ENCODE measurements around the gene FANCI. TPM values are rescaled to one million over a fixed set of nuclear protein-coding genes. Genes with fewer than 3 reads are reported as not detected.

Gene FANCI
- total RNA-seq, 1 donor from 2014 or later: 4.1 TPM

DNA sequence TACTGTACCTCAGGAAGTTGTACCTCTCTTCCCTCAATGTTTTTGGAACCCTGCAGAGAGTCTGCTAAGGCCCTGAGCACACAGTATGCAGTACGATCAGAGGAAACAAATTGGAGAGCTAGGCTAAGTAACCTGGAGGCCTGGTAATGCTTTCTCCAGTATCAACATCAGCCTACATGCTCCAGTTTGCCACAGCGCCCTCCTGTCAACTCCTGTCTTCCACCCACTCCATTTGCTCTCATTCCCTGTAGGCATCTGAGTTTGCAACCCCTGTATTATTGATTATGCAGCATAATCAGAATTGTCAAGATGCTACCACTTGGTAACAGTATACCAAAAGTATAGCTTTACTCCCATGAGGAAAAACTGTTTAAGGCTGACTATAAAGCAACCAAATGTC is 76.4 kb downstream of the FANCI start:
- Histone ChIP-seq H3K27ac (no peak overlapping the region), H3K27me3 (no peaks in the 10 kb centered on the region), H3K36me3 (peaks cover 97% of the 10 kb centered on the region), H3K4me3 (no peak overlapping the region), H3K9me3 (no peaks in the 10 kb centered on the region), H3K4me1 (no peaks in the 10 kb centered on the region)
- TF ChIP-seq, protein P1, sequence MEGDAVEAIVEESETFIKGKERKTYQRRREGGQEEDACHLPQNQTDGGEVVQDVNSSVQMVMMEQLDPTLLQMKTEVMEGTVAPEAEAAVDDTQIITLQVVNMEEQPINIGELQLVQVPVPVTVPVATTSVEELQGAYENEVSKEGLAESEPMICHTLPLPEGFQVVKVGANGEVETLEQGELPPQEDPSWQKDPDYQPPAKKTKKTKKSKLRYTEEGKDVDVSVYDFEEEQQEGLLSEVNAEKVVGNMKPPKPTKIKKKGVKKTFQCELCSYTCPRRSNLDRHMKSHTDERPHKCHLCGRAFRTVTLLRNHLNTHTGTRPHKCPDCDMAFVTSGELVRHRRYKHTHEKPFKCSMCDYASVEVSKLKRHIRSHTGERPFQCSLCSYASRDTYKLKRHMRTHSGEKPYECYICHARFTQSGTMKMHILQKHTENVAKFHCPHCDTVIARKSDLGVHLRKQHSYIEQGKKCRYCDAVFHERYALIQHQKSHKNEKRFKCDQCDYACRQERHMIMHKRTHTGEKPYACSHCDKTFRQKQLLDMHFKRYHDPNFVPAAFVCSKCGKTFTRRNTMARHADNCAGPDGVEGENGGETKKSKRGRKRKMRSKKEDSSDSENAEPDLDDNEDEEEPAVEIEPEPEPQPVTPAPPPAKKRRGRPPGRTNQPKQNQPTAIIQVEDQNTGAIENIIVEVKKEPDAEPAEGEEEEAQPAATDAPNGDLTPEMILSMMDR (IDR thresholded peaks at IDR 0.05): no peak
- ATAC-seq: no peak
- intact Hi-C loops (cut with DNase I): no loop called here
- DNase-seq: no peak

- Histone ChIP-seq H3K27me3 (no peaks in the 10 kb centered on the region), H3K27ac (no peak overlapping the region), H3K9me3 (no peaks in the 10 kb centered on the region), H3K4me3 (no peak overlapping the region), H3K4me1 (no peaks in the 10 kb centered on the region), H3K36me3 (peaks cover 97% of the 10 kb centered on the region)
- intact Hi-C loops (cut with DNase I): no loop called here
- DNase-seq (no peak), ATAC-seq (no peak)
- TF ChIP-seq, protein P1 (IDR thresholded peaks at IDR 0.05): no peak
Observed at GRCh38 chr15:89321521-89322410, 78.0 kb downstream of the FANCI start.

GRCh38 chr15:89322822-89323221 is 79.0 kb downstream of the FANCI start:
- no peaks in the 10 kb centered on the region for H3K9me3 ChIP-seq
- no peak overlapping the region for H3K4me3 ChIP-seq
- H3K36me3 ChIP-seq: peaks cover 97% of the 10 kb centered on the region
- no peaks in the 10 kb centered on the region for H3K4me1 ChIP-seq
- ATAC-seq: no peak
- H3K27ac ChIP-seq: no peak overlapping the region
- TF ChIP-seq, protein P1 (IDR thresholded peaks at IDR 0.05): no peak
- intact Hi-C loops (cut with DNase I): no loop called here
- no peaks in the 10 kb centered on the region for H3K27me3 ChIP-seq
- no peak for DNase-seq

GRCh38 chr15:89323825-89324224 is 80.0 kb downstream of the FANCI start:
- peaks cover 97% of the 10 kb centered on the region for H3K36me3 ChIP-seq
- intact Hi-C loops (cut with DNase I): no loop called here
- no peak for ATAC-seq
- no peaks in the 10 kb centered on the region for H3K27me3 ChIP-seq
- H3K27ac ChIP-seq: no peak overlapping the region
- no peak overlapping the region for H3K4me3 ChIP-seq
- H3K9me3 ChIP-seq: no peaks in the 10 kb centered on the region
- TF ChIP-seq, protein P1 (IDR thresholded peaks at IDR 0.05): no peak
- no peak for DNase-seq
- no peaks in the 10 kb centered on the region for H3K4me1 ChIP-seq

DNA sequence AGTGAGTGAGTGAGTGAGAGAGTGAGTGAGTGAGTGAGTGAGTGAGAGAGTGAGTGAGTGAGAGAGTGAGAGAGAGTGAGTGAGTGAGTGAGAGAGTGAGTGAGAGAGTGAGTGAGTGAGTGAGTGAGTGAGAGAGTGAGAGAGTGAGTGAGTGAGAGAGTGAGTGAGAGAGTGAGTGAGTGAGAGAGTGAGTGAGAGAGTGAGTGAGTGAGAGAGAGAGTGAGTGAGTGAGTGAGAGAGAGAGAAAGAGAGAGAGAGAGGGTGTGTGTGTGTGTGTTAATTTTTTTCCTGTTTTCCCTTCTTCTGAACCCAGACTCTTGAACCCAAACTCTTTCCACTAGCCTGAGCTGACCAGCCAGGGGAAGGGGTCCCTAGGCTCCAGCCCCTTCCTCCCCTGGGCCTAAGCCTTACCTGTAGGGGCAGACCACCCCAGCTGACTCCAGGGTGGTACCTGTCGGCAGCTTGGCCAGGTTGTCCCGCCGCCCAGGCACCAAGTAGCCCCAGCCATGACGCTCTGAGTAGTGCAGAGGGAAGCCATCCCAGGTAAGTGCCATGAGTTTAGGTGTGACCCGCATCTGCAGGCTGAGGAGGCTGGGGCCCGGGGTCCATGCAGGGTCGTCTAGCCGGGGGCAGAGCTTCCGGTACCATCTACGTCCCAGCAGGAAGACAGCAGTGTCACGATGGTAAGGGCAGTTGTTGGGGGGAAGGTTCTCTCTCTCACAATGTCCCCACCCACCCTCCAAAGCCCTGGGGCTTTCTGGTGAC is 81.4 kb downstream of the FANCI start:
- Histone ChIP-seq H3K36me3 (peaks cover 97% of the 10 kb centered on the region), H3K9me3 (no peaks in the 10 kb centered on the region), H3K27ac (no peak overlapping the region), H3K4me1 (peaks cover 3% of the 10 kb centered on the region), H3K27me3 (no peaks in the 10 kb centered on the region), H3K4me3 (no peak overlapping the region)
- TF ChIP-seq, protein P1 (IDR thresholded peaks at IDR 0.05): no peak
- no peak for DNase-seq
- ATAC-seq: no peak
- intact Hi-C loops (cut with DNase I): no loop called here
